K562 (cell line): Measurements from ENCODE around the gene NDFIP2. TPM values are rescaled to one million over a fixed set of nuclear protein-coding genes. Genes with fewer than 3 reads are reported as not detected.

Experiments
- ATAC-seq: fragments of 200-7000 bp; cut with Tn5 transposase; 3 replicates; pipeline ENCODE4 v1.9.1; 2020; ENCODE audit warnings: moderate library complexity
- BruUV-seq: library from RNA; stranded (reverse); fragments of 400-500 nt; replicated peaks from 2 replicates; lab custom pipeline; 2021; lab: Mats Ljungman, UMichigan
- CTCF ChIA-PET: fragments of 300-600 bp; formaldehyde crosslinking; extraction: SDS; loops from one replicate; lab custom pipeline; 2021; ENCODE audit warnings: low intra/inter-chr PET ratio; lab: Yijun Ruan, JAX
- POLR2A ChIA-PET: fragments of 300-600, 350-650 bp; sonication (Branson Sonifier 250); formaldehyde crosslinking; extraction: SDS; loops from one replicate; lab custom pipeline; 2021; ENCODE audit warnings: antibody characterized with exemption, inconsistent platforms; lab: Yijun Ruan, JAX
- DNase-seq, 4 experiments: peaks; one replicate each; pipeline versions ENCODE4 v3.0.0 to v3.0.0-alpha.2; 2011 to 2018; ENCODE audit warnings: low spot score in 3 of 4, mixed read lengths in 3 of 4; ENCODE audit errors: extremely low read depth in 1 of 4
- FAIRE-seq: peaks from 2 replicates; lab custom pipeline; 2011; peaks lifted over from hg19 to GRCh38; lab: Jason Lieb, UNC
- H2AFZ ChIP-seq: 2 replicates; pipeline ENCODE4 v1.6.0; 2011; ENCODE audit warnings: low read depth, low read length, control low read depth, inconsistent platforms
- H3K27ac ChIP-seq: fragments of 200-600 bp; 3 replicates; pipeline ENCODE4 v1.8.0; 2011; ENCODE audit warnings: low read depth, mild to moderate bottlenecking, control low read depth, inconsistent platforms, low read length, moderate library complexity, mixed read lengths; ENCODE audit errors: extremely low read depth
- H3K27me3 ChIP-seq, 2 experiments: fragments of 300-600 bp in 1 of 2; 2 replicates in 1 of 2; 3 replicates in 1 of 2; pipeline versions ENCODE4 v1.6.0 to v1.8.0; 2011; ENCODE audit warnings: inconsistent platforms in 2 of 2, low read length in 2 of 2, mild to moderate bottlenecking in 1 of 2, mixed read lengths in 1 of 2, moderate library complexity in 1 of 2; ENCODE audit not compliant: control insufficient read depth in 2 of 2, insufficient read depth in 2 of 2
- H3K36me3 ChIP-seq: fragments of 300-600 bp; 3 replicates; pipeline ENCODE4 v1.8.0; 2011; ENCODE audit warnings: mild to moderate bottlenecking, low read length, inconsistent platforms; ENCODE audit not compliant: control insufficient read depth, insufficient read depth
- H3K4me1 ChIP-seq, 2 experiments: fragments of 200-600 bp in 1 of 2; replicated peaks in 1 of 2; 2 replicates in 1 of 2; 3 replicates in 1 of 2; pipeline versions ENCODE4 v1.5.1 to v1.8.0; 2011; ENCODE audit warnings: inconsistent platforms in 2 of 2, low read length in 2 of 2, mild to moderate bottlenecking in 1 of 2, mixed read lengths in 1 of 2, moderate library complexity in 1 of 2; ENCODE audit not compliant: control insufficient read depth in 2 of 2, insufficient read depth in 2 of 2
- H3K4me2 ChIP-seq: 2 replicates; pipeline ENCODE4 v1.6.1; 2011; ENCODE audit warnings: low read length, control low read depth, inconsistent platforms, mixed read lengths; ENCODE audit not compliant: insufficient read depth
- H3K4me3 ChIP-seq: fragments of 200-600 bp; sonication (generic), shearing (Covaris generic); 2 replicates; pipeline ENCODE4 v1.5.1; 2016; ENCODE audit warnings: control low read depth, inconsistent platforms
- H3K79me2 ChIP-seq: fragments of 200-600 bp; 3 replicates; pipeline ENCODE4 v1.8.0; 2011; ENCODE audit warnings: low read length, inconsistent platforms; ENCODE audit not compliant: control insufficient read depth, insufficient read depth
- H3K9ac ChIP-seq, 2 experiments: 2 replicates each; pipeline versions ENCODE4 v1.6.0 to v1.6.1; 2011; ENCODE audit warnings: low read depth in 2 of 2, low read length in 2 of 2, control low read depth in 1 of 2, inconsistent platforms in 1 of 2, mild to moderate bottlenecking in 1 of 2, mixed read lengths in 1 of 2; ENCODE audit not compliant: insufficient read depth in 1 of 2
- H3K9me1 ChIP-seq: one replicate; pipeline ENCODE4 v1.6.0; 2011; ENCODE audit warnings: inconsistent platforms, mild to moderate bottlenecking, low read length, moderate library complexity; ENCODE audit not compliant: control insufficient read depth, insufficient read depth
- H3K9me3 ChIP-seq: replicated peaks from 2 replicates; pipeline ENCODE4 v1.5.1; 2011; ENCODE audit warnings: low read depth, low read length, inconsistent platforms; ENCODE audit not compliant: control insufficient read depth, insufficient read depth
- H4K20me1 ChIP-seq: replicated peaks from 2 replicates; pipeline ENCODE4 v1.6.1; 2011; ENCODE audit warnings: low read length, inconsistent platforms, mixed read lengths; ENCODE audit not compliant: control insufficient read depth, insufficient read depth
- HNRNPUL1 ChIP-seq: fragments of 200-400 bp; formaldehyde crosslinking; IDR thresholded peaks from 2 replicates; pipeline ENCODE4 v1.6.1; 2017; ENCODE audit warnings: low read length
- NCOR1 ChIP-seq: fragments of 450-650 bp; IDR thresholded peaks from 2 replicates; pipeline ENCODE4 v1.6.1; 2016; ENCODE audit warnings: mild to moderate bottlenecking, moderate library complexity
- NFE2 ChIP-seq: IDR thresholded peaks from 2 replicates; pipeline ENCODE4 v1.6.1; 2014; ENCODE audit warnings: antibody characterized with exemption, low read depth
- NR1H2 ChIP-seq: sonication (generic); formaldehyde crosslinking; IDR thresholded peaks from 2 replicates; pipeline ENCODE4 v1.4.0; 2020; ENCODE audit warnings: mild to moderate bottlenecking, missing genetic modification reagents
- PYGO2 ChIP-seq: fragments of 450-650 bp; IDR thresholded peaks from 2 replicates; pipeline ENCODE4 v1.6.1; 2016; ENCODE audit warnings: mild to moderate bottlenecking, missing genetic modification characterization, moderate library complexity, missing compliant biosample characterization
- SMARCC2 ChIP-seq: fragments of 450-650 bp; IDR thresholded peaks from 2 replicates; pipeline ENCODE4 v1.6.1; 2017; ENCODE audit warnings: antibody characterized with exemption, moderate library complexity, mild to moderate bottlenecking, low read depth
- SOX6 ChIP-seq: fragments of 450-650 bp; IDR thresholded peaks from 2 replicates; pipeline ENCODE4 v1.6.1; 2014; ENCODE audit warnings: mild to moderate bottlenecking
- ZNF239 ChIP-seq: fragments of 250-450 bp; sonication (Bioruptor Pico); IDR thresholded peaks from 2 replicates; pipeline ENCODE4 v1.4.0; 2020; ENCODE audit warnings: mild to moderate bottlenecking
- WGBS: fragments of 100-300 bp; shearing (Covaris generic); methylation state at CpG from one replicate; pipeline ENCODE4 v1.1.6; 2016; ENCODE audit warnings: low coverage, mixed read lengths; ENCODE audit not compliant: insufficient coverage; ENCODE audit errors: missing lambda C conversion rate; 5-methylcytosine and 5-hydroxymethylcytosine counted together
- in situ Hi-C: fragments of 300-500 bp; cut with MboI; formaldehyde crosslinking; loops from 4 replicates; pipeline ENCODE4 v1.15.0; 2018; ENCODE audit warnings: inconsistent platforms, mixed read lengths
- intact Hi-C: fragments of 100-400 bp; cut with micrococcal nuclease; formaldehyde crosslinking; loops from 2 replicates; pipeline ENCODE4 v1.14.2; 2022
- polyA plus RNA-seq, 8 experiments: library from polyadenylated mRNA; depleted of rRNA in 4 of 8; stranded (reverse) in 5 of 8; unstranded in 3 of 8; fragments of >200 nt; fragmentation: Nextera tagmentation in 2 of 8; fragmentation: Illumina TruSeq in 1 of 8; extraction: Ambion mirVana in 2 of 8; extraction: Trizol in 1 of 8; gene quantifications; 2 replicates each; pipeline versions ENCODE4 v1.2.1 to v1.2.3, GENCODE V29; 2011 to 2014; ENCODE audit warnings: inconsistent platforms in 1 of 8, missing spikeins in 1 of 8
- total RNA-seq, 7 experiments: library from RNA; depleted of rRNA in 6 of 7; stranded (reverse); fragments of >200 nt in 6 of 7; fragmentation: Illumina TruSeq in 2 of 7; extraction: Trizol in 2 of 7; gene quantifications; 2 replicates each; pipeline versions ENCODE4 v1.2.1 to v1.2.3, GENCODE V29; 2011 to 2021; ENCODE audit warnings: low replicate concordance in 1 of 7

NDFIP2 gene
- total and polyA plus RNA-seq, 9 of the 15 experiments (the other 6 are each of a cell fraction or from before 2014, with no cell fraction given) = 13.4 to 54.4 (median 27.8) TPM

- Histone ChIP-seq H3K4me3 (no peak overlapping the region), H2AFZ (no peak overlapping the region), H3K27me3 (no peaks in the 10 kb centered on the region), H3K9ac (no peak overlapping the region), H3K79me2 (no peaks in the 10 kb centered on the region), H3K36me3 (no peaks in the 10 kb centered on the region; the same call in 2 of the 3 replicates), H3K9me3 (no peaks in the 10 kb centered on the region), H3K4me1 (no peaks in the 10 kb centered on the region), H3K9me1 (no peaks in the 10 kb centered on the region), H3K4me2 (no peak overlapping the region), H3K27ac (no peak overlapping the region), H4K20me1 (no peaks in the 10 kb centered on the region)
- POLR2A ChIA-PET = no interaction called here
- FAIRE-seq (no peak), DNase-seq (no peak), ATAC-seq (no peak)
- no TSS peak for BruUV-seq
- intact Hi-C loops (loop anchor here (5.0 kb wide), 1 partner anchor 1407 kb away; no protein-coding TSS in a partner anchor), in situ Hi-C loops (loop anchor here (5.0 kb wide), 1 partner anchor 117 kb away; no protein-coding TSS in a partner anchor)
- TF ChIP-seq NFE2 = no peak
- no peak for TF ChIP-seq NCOR1
- no peak for TF ChIP-seq PYGO2 (tag)
- no peak for TF ChIP-seq SOX6
- no peak for TF ChIP-seq HNRNPUL1
- no peak for TF ChIP-seq SMARCC2
- TF ChIP-seq ZNF239 (CRISPR knock-in tag) = no peak
- no peak for TF ChIP-seq NR1H2 (CRISPR knock-in tag)
- CTCF ChIA-PET = no interaction called here
- WGBS = 33% methylated on average over 1 of the region's 1 CpG
These were observed 62.9 kb downstream of the NDFIP2 start for GRCh38 chr13:79543883-79544282.
